GM19023 (cell line): ENCODE results near the gene FAM180A.
"Not testable (repeated sequence)": the region's sequence is repeated elsewhere in the genome, so short reads cannot be mapped to it uniquely, and the experiment has no call there.

ENCODE experiments used
- ATAC-seq: cut with Tn5 transposase; IDR thresholded peaks from one replicate; pipeline ENCODE4 v1.9.1; 2021; ENCODE audit warnings: mild to moderate bottlenecking, moderate library complexity; ENCODE audit not compliant: unreplicated experiment

The FAM180A gene

DNA sequence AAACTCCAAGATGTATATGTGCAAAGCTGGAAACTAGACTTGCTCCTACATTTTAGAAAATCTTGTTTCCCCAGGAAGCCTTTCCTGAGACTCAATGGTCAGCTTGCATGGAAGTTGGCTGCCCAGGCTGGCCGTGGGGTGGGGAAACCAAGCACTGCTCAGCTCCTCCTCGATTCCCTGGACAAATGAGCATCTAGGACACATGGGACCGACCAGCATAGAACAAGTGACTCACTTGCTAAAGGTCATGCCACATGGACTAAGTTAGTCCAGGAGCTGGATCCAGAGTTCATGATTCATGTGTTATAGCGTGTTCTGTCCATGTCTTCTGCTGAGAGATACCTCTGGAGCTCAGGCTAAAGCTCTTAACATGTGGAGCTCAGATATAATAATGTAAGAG, 6.2 kb downstream of the FAM180A start:
- ATAC-seq, result no peak

DNA sequence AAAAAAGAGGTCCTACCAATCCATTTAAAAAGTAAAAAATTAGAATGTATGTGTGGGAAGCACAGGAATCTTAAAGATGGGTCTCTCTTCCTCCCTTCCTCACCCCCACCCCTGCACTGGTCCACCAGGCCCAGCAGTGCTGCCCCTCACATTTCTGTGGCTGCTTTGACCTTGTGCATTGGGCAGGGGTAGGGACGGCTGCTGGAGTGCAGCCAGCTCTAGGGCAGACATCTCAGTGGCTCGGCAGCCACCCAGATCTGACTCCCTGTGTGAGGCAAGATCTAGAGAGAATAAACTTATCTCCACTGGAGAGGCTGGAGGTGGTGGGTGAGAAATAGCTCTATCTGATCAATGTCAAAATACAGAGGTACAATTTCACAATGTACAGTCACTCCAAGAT, 6.7 kb downstream of the FAM180A start:
- no peak for ATAC-seq

DNA sequence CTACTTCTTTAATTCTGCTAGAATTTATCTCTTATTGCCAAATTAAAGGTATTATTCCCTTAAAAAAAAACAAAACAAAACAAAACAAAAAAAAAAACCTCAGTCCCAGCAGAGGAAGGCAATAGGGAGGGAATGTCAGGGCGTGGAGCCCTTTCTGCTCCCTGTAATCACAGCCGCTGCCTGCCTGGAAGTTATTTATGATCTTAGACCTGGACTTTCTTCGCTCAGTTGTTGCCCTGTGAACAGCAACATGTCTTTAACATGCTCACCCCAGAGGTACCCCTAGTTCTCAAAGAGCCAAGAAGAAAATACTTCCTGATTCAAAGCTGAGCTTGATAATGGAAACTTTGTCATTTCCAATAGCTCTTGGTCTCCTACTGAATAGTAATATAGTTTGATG, 7.7 kb downstream of the FAM180A start:
- no peak for ATAC-seq

DNA sequence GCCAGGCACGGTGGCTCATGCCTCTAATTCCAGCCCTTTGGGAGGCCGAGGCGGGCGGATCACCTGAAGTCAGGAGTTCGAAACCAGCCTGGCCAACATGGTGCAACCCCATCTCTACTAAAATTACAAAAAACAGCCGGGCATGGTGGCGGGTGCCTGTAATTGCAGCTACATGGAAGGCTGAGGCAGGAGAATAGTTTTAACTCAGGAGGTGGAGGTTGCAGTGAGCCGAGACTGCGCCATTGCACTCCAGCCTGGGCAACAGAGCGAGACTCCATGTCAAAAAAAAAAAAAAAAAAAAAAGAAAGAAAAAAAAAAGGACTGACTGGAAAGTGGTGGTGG, 11.3 kb downstream of the FAM180A start:
- not testable (repeated sequence) for ATAC-seq

DNA sequence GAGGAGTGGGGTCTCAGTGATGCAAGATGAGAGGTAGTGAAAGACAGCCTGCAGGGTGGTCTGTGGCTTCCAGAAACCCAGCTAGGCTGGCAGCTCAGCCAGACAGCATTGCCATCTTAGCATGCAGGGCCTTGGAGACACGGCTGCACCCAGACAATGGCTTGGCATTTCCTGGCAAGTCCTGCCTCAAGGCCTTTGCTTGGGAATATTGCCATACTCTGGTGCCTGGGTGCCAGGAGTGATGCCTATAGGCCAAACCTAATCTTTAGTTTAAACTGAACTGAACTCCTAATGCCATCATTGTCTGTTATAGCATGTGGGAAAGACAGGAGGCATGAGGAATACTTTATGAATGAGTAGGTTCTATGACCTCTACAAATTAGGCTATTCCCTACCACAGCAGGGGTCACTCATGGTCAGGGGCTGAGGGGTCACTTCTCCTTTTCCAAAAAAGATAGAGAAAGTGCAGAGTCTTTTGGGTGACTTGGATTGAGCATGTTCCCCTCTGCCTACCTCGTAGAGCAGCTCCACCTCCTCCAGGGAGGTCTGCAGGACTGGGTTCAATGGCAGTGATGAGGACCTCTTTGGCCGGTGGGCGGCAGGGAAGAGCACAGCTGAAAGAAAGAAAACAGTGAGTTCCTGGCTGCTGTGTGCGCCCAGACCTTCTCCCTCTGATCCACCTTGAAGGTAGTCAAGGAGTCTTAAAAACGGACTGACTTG, 11.9 kb downstream of the FAM180A start:
- no peak for ATAC-seq

DNA sequence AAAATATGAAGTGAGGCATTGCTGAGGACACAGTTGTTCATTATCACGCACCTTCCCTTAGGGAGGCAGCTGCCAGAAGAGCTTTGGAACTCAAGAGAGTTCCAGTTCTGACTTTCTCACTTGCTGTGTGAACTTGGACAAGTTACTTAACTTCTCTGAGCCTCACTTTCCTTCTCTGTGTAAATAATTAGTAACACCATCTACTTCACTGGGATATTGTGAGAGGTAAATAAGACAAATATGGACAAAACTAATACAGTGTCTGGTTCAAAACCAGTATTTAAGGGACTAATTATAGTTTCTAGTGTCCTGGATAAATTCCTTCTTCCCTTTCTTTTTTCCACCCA, 14.3 kb downstream of the FAM180A start:
- no peak for ATAC-seq

DNA sequence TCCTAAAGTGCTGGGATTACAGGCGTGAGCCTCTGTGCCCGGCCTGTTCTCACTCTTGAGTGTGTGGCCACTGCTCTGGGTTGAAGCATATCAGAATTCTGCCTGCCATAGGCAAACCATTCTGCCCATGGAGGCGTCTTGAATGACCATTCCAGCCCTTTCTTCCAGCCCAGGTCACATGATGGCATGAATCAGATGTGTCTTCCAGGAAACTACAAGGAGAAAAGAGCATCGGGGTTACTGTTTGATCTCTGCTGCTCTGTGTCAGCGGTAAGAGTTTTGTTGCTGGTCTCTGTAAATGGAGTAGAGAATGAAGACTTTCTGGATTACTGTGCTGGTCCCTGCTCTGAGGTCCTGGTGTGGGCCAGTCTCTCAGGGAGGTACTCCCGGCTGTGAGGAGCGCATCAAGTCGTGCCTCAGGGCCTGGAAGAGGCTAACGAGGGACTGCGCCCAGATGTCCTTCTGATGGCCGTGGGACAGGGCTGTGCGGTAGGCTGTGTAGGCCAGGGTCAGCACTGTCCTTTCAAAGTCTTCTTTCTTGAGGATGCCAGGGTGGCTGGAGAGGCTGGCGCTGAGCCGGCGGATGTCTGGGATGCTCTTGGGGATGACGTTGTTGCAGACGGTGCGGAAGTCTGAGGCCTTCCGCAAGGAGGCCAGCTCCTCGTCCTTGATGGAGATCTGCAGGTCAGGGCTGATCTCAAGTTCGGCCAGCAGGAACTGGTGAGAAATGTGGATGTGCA, 14.8 kb downstream of the FAM180A start:
- ATAC-seq, result no peak

DNA sequence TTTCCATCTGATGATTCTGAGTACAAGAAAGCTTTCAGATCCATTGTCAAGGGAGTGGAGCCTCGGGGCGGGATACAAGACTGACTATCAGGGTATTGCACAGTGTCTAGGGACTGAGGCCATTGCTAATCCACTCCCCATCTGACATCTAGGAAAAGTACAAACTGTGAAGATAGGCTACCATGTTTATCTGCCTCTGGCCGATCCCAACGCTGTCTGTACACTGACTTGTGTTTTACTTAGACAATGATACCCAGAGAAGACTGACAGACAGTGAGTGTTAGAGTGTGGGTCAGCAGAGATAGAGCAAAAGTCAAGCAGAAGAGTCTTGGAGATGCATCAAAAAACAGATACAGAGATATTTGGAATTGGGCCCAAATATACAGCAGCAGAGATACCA, 17.5 kb downstream of the FAM180A start:
- ATAC-seq, result no peak

DNA sequence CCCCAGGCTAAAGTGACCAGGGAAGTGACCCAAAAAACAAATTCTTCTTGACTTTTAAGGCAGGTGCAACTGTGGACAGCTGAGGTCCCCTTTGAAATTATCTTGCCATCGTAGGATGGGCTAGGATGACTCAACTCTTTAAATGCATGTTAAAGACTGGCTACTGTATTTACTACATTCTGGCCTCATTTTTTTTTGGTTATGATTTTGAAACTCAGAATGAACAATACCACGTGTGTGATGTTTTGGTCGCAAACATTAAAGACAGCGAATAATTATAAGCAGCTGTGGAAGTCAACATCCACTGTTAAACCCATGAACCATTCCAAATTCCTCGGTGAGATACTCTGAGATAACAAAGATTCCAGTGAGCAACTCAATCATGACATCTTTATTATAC, 19.4 kb downstream of the FAM180A start:
- ATAC-seq, result no peak

DNA sequence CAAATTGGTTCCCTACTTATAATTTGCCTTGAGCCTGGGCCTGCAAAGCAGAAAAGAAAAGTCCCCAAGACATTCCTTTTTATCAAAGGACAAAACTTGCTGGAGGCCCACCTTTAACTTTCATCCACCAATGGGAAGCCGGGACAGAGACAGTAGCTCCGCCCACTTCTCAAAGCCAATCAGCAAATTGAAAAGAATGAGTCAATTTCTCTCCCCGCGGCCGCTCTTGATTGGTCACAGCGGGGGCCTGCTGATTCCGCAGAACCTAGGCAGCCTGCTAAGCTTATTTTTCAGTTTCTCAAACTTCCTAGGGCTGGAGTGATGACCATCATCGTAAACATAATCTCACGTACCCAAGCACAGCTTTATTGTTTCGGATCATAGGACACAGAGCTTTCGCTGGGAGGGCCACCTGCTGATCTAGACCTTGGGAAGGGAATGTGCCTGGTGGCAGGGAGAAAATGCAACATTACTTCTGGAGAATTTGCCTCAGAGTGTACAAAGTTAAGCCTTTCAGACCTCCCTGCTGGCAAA, 20.4 kb downstream of the FAM180A start, which contains the start of gene SLC13A4:
Gene SLC13A4 (minus strand): TSS at position 51 of the 534 bp plus-strand sequence. CDS start 690 bp downstream, outside the sequence.
- ATAC-seq, result no peak

DNA sequence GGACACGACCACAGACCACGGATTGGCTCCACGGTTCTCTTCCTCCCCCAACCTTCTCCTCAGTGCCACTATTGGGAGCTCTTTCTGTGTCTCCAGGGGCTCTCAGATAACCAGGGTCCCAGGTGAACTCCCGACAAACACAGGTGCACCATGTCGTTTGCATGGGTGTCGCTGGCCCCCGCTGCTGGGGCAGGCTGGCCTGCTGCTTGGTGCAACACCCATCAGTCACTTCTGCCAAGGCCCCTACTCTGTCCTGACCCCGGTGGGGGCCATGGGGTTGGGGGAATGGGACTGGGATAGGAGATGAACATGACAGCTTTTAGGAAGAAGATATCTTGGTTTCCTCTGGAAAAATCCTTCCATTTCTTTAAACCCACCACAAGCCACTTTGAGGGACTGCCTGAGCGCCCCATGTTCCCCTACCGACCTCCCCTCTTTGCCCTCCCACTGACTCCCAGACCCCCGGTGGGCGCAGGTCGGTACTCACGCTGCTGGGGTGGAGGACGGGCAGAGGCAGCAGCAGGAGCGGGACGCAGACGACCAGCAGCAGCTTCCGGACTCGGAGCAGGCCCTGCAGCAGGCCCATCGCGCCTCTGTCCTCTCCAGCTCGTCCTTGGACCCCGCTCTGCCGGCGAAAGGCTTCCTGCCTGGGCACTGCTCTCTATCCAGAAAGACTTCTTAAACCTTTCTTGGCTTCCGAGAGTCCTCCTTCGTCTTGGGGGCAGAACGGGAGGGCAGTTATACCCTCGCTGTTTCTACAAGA, 21.5 kb downstream of the FAM180A start:
- no peak for ATAC-seq

DNA sequence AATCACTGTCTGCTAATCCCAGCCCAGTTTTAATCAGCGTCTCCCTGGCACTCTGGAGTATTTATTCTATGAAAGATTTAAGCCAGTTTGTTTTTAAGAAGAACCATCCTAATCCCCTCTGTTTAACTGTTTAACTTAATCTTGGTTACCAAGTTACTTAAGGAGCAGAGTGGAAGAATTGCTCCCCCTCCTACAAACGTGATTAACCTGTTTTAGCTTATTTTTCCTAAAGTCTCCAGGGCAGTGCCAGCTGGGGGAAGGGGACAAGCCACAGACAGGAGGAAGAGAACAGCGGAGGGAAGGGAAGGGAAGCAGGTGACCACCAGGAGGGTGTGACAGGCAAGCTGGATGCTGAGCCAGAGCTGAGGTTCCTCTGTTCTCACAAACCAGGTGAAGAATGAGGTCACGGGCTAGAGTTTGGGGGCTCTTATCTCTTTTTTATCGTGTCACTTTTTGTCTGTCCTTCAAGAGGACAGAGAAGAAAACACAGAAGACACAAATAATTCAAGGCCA, 22.3 kb downstream of the FAM180A start:
- ATAC-seq, result no peak

DNA sequence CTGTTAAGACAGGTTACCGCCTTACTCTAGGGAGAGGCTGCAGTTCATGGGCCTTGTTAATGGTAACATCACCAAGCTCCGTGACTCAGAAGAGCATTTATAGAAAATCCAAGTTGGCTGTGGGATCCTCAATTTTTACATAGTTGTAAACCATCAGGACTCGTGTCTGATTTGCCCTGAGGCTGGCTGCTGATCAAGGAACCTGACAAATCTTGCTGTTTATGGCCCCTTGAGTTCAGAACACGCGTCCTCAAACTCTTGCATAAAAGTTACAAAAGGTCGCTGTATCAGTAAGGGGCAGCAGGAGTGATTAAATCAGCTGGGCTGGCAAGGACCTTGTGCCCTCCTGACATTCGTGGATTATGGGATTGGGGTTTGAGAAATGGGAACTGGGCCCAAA, 25.2 kb downstream of the FAM180A start:
- no peak for ATAC-seq

DNA sequence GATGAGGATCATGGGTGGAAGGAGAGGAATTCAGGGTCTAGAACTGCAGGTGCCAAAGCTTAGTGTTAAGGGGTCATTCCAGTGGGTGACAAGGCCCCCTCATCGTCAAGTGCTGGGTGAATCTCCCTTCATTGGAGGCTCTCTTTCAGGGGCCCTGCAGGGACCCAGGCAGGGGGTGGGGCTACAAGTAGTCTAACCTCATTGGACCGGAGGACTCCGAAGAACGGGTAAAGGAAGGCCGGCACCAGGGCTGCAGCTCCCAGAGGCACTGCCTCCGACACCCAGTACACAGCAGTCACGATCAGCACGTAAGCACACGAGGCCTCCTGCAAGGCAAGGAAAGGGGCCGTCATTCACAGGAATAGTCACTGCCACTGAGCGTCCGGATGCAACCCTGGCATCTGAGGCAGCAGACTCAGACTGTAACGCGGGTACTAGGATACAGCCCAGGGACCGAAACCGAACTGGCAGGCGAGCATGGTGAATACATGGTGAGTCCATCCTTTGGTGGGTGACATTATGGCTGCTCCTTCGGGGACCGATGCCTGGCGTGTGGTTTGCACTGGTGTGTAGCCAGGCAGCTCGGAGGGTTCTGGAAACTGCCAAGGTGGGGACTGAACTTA, 27.3 kb downstream of the FAM180A start:
- ATAC-seq, result no peak

DNA sequence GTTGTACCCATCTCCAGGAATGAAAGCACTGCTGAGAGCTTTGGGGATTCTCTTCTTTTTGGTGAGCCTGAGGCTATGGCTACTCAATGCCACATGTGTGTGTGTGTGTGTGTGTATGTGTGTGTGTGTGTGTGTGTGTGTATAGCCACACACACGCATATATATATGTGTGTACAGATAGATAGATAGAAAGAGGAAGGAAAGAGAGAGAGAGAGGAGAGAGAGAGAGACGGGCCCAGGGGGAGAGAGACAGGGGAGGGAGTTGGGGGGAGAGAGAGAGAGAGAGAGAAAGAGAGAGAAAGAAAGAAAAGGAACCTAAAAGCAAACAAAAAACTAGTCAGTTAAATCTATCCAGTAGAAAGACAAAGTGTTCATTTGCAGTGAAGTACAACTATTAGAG, 28.9 kb downstream of the FAM180A start:
- no peak for ATAC-seq

DNA sequence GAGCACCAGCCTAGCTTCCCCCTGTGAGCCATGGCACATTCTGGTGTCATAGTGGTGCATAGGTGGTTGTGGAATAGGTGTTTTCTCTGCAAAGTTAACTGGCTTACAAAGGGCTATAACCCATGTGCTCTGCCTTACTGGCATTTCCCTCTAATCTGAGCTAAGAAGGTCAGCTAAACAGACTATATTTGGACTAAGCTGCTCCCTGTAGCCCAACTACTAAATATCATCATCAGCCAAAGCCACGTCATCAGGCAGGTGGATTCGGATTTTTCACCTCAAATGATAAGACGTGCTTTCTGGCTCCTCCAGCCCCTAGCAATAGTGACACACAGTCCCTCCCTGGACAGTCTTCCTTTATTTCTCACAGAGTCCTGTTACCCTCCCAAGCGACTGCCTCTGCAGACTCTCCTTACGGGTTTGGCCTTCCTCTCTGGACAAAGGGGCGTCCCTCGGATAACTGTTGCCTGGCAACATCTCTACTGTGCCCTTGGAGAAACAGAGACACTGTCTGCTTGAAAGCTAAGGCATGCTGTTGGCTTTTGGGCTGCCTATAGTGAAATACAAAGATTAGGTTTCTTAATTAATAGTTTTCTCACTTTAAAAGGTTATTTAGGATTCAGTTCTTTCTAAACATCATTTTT, 29.7 kb downstream of the FAM180A start:
- ATAC-seq, result no peak

DNA sequence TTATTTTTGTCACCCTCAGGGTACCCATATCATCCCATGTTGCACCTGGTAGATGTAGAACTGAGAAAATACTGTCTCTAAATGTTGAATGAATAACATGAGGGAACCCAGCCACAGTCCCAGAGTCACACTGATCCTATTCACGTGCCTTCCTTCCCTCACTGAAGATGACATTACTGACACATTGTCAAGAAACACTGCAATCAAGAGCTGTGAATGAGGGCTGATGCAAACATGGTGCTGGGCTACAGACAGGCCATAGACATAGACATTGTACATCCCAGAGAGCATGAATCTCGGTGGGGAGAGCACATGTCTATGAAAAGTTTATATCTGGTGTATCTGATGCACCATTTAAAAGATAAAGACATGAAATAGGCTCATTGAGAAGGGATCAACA, 30.4 kb downstream of the FAM180A start:
- no peak for ATAC-seq

DNA sequence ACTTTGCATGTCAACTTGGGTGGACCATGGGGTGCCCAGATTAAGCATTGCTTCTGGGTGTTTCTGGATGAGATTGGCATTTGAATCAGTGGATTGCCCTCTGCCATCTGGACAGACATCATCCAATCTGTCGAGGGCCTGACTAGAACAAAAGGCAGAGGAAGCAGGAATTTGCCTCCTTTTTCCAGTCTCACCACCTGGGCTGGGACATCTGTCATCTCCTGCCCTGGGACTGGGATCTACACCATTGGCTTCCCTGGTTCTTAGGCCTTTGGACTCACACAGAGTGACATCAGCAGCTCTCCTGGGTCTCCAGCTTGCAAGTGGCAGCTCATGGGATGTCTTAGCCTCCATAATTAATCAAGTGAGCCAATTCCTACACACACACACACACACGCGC, 30.9 kb downstream of the FAM180A start:
- ATAC-seq, result no peak

DNA sequence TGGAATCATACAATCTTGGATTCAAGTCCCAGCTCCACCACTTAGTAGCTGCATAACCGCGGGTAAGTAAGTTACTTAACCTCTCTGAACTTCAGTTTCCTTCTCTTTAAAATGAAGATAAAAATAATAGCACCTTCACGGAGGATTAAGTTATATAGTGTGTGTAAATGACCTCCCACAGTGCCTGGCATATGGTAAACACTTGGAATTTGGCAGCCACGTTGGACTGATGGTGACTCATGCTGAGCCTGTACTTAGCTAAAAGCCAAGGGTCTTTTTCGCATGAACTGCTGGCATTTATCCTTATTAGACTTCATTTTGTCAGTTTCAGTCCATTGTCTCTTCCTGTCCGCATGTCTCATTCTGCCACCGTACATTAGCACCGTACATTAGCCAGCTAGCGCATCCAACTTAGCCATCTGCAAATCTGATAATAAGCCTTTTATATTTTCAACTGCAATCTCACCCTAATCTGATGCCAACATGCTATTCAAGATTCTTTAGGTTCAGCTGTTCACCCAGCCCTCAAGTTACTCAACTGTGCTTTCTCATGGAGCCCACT, 31.9 kb downstream of the FAM180A start:
- no peak for ATAC-seq

DNA sequence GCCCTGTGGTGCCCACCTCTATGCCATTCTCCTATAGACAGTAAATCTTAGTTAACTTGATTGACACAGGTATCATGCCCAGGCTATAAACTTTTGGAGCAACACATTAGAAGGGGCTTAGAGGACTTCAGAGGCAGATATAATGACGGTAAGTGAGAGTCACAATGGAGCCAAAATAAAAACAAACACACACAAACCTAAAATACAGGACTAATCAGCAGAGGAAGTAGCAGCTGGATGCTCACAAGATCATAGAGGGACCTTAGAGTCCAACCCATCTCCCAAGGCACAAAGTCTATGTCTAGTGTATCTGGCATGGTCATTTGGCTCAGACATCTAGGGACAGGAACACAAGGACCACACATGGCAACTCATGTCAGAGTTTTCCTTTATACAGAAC, 32.9 kb downstream of the FAM180A start:
- no peak for ATAC-seq
